HFF-Myc (cell line): Measurements from ENCODE around the gene ABHD14A.

Source experiments
- DNase-seq: peaks from one replicate; pipeline ENCODE4 v3.0.0-alpha.2; 2011; ENCODE audit warnings: low read depth; ENCODE audit errors: extremely low read depth
- H3K4me3 ChIP-seq: replicated peaks from 2 replicates; pipeline ENCODE4 v1.5.1; 2011; ENCODE audit warnings: low read depth, mild to moderate bottlenecking, control low read depth, low read length
- CTCF ChIP-seq: IDR thresholded peaks from 2 replicates; pipeline ENCODE4 v1.5.1; 2012; ENCODE audit warnings: mild to moderate bottlenecking, low read depth, low read length, control low read depth; ENCODE audit errors: missing control alignments

Gene ABHD14A

GRCh38 chr3:51931756-51932155 lies 43.1 kb upstream of the ABHD14A start:
- no peak overlapping the region for H3K4me3 ChIP-seq
- no peak for TF ChIP-seq CTCF
- DNase-seq = no peak

- DNase-seq = no peak
- H3K4me3 ChIP-seq = no peak overlapping the region
These were observed 42.1 kb upstream of the ABHD14A start for GRCh38 chr3:51932471-51933370.

GRCh38 chr3:51933471-51934138 lies 41.3 kb upstream of the ABHD14A start:
- no peak overlapping the region for H3K4me3 ChIP-seq
- TF ChIP-seq CTCF = no peak
- DNase-seq = no peak

More at GRCh38 chr3:51932471-51933370, 42.1 kb upstream of the ABHD14A start:
- no peak for TF ChIP-seq CTCF

GRCh38 chr3:51934139-51934850 lies 40.6 kb upstream of the ABHD14A start:
- no peak for DNase-seq
- no peak overlapping the region for H3K4me3 ChIP-seq
- no peak for TF ChIP-seq CTCF

- DNase-seq = no peak
- no peak overlapping the region for H3K4me3 ChIP-seq
- TF ChIP-seq CTCF = no peak
These were observed 39.6 kb upstream of the ABHD14A start for GRCh38 chr3:51934991-51935885.
